Forelimb muscle (tissue), 1 donor: ENCODE measurements around the gene FAM124A. TPM values are rescaled to one million over a fixed set of nuclear protein-coding genes. Genes with fewer than 3 reads are reported as not detected.

Experiments used
- DNase-seq: peaks from one replicate; pipeline ENCODE4 v3.0.0-alpha.2; 2013; ENCODE audit warnings: low read depth
- polyA plus RNA-seq: library from polyadenylated mRNA; unstranded; fragments of 120-200 nt; gene quantifications from one replicate; pipeline ENCODE4 v1.2.1, GENCODE V29; 2013; ENCODE audit not compliant: insufficient read length

FAM124A gene
- polyA plus RNA-seq, 1 donor = 1.6 TPM

- DNase-seq = no peak
These were observed 83.2 kb downstream of the FAM124A start for GRCh38 chr13:51305271-51305967.

- DNase-seq = no peak
These were observed 86.6 kb downstream of the FAM124A start for GRCh38 chr13:51308781-51309180.

GRCh38 chr13:51311231-51311630 is 89.0 kb downstream of the FAM124A start:
- no peak for DNase-seq

GRCh38 chr13:51311957-51312520 is 89.8 kb downstream of the FAM124A start:
- no peak for DNase-seq

- DNase-seq = no peak
These were observed 91.4 kb downstream of the FAM124A start for GRCh38 chr13:51313619-51314018.

GRCh38 chr13:51317262-51317661 is 95.1 kb downstream of the FAM124A start:
- no peak for DNase-seq

DNA sequence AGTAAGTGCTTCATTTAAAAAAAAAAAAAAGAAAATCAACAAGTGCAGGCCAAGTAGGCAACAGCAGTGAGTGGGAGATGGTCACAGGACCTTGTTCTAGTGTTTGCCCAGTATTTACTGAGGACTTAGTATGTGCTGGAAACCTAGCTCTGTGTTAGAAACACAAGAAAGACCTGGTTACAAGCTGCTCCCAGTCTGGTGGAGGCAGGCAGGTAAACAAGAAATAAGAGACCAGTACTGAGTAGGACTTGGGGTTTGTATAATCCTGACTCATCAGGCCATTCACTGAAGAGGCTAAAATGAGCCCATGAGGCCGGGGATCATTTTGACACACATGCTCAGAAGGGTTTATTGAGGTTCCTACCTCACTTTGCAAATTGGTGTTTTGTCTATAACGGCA is 95.8 kb downstream of the FAM124A start:
- no peak for DNase-seq

DNA sequence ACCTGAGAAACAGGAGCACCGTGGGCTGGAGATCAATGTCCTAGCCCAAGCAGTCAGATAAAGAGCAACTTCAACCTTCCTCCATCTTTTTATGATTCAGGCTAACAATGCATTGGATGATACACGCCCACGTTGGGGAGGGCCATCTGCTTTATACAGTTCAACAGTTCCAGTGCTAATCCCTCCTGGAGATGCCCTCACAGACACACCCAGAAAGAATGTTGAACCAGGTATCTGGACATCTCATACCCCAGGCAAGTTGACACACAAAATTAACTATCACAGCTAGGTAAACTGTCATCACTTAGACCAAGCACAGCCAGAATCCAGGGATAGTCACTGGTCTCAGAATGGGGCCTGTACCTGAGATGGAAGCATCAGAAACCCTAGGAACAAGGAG is 96.7 kb downstream of the FAM124A start:
- DNase-seq = no peak

GRCh38 chr13:51321836-51322235 is 99.6 kb downstream of the FAM124A start:
- no peak for DNase-seq

- no peak for DNase-seq
These were observed 100.6 kb downstream of the FAM124A start for GRCh38 chr13:51322826-51323225.

GRCh38 chr13:51323824-51324511 is 101.8 kb downstream of the FAM124A start:
- no peak for DNase-seq

- no peak for DNase-seq
These were observed 102.7 kb downstream of the FAM124A start for GRCh38 chr13:51324714-51325420.

GRCh38 chr13:51325837-51326236 is 103.6 kb downstream of the FAM124A start:
- DNase-seq = no peak

GRCh38 chr13:51326777-51327176 is 104.6 kb downstream of the FAM124A start:
- DNase-seq = no peak

GRCh38 chr13:51327961-51328360 is 105.8 kb downstream of the FAM124A start:
- DNase-seq = no peak

GRCh38 chr13:51328488-51328887 is 106.3 kb downstream of the FAM124A start:
- no peak for DNase-seq

GRCh38 chr13:51329606-51330005 is 107.4 kb downstream of the FAM124A start:
- DNase-seq = no peak

DNA sequence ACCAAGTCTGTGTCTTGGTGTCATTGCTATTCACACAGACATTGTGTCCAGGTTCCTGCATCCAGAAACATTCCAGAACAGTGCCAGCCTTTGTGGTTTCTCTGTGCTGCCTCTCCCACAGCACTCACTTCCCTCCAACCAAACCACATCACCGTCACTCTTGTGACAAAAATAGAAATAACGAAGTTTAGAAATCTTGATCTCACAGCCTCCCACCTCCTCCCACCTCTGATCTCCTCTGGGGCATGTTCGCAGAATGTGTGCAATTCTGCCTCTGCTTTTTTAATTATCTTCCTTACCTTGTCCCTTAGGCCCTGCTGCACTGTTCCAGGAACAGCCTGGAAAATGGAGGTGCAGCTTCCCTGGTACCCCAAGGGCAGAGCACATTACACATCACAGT is 108.6 kb downstream of the FAM124A start:
- DNase-seq = no peak

GRCh38 chr13:51331354-51331861 is 109.2 kb downstream of the FAM124A start:
- DNase-seq = no peak

- no peak for DNase-seq
These were observed 110.6 kb downstream of the FAM124A start for GRCh38 chr13:51332566-51333361.

DNA sequence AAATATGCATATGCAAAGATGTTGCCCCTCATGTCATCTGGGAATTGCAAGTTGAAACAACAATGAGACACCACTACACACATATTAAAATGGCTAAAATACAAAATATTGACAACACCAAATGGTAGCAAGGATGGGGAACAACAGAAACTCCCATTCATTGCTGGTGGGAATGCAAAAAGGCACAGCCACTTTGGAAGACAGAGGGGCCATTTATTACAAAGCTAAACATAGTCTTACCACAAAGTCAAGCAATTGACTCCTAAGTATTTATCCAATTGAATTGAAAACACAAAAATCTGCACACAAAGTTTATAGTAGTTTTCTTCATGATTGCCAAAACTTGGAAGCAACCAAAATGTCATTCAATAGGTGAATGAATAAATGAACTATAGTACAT is 111.2 kb downstream of the FAM124A start:
- DNase-seq = no peak
